Mesenteric fat pad (tissue), 1 donor: ENCODE results near the gene KRTAP17-1. TPM values are rescaled to one million over a fixed set of nuclear protein-coding genes. Genes with fewer than 3 reads are reported as not detected.
"Not testable (repeated sequence)": the region's sequence is repeated elsewhere in the genome, so short reads cannot be mapped to it uniquely, and the experiment has no call there.

Experiments used
- DNase-seq: peaks from one replicate; pipeline ENCODE4 v3.0.0-alpha.2; 2020; ENCODE audit warnings: low spot score
- long read RNA-seq: library from polyadenylated mRNA; unstranded; transcript quantifications from one replicate; pipeline ENCODE4 v2.0.0, GENCODE V29; 2020
- total RNA-seq: library from RNA; stranded (reverse); fragmentation: NEBNext Ultra II Directional; extraction: Animal tissue kit (Norgen Biotek cat#: 25700); gene quantifications from one replicate; pipeline ENCODE4 v1.2.1, GENCODE V29; 2021
- donor health status: DM: yes; HTN: yes; CAD: no.

Gene KRTAP17-1, protein sequence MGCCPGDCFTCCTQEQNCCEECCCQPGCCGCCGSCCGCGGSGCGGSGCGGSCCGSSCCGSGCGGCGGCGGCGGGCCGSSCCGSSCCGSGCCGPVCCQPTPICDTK
- not detected for total RNA-seq
- long read RNA-seq, result 0 reads

DNA sequence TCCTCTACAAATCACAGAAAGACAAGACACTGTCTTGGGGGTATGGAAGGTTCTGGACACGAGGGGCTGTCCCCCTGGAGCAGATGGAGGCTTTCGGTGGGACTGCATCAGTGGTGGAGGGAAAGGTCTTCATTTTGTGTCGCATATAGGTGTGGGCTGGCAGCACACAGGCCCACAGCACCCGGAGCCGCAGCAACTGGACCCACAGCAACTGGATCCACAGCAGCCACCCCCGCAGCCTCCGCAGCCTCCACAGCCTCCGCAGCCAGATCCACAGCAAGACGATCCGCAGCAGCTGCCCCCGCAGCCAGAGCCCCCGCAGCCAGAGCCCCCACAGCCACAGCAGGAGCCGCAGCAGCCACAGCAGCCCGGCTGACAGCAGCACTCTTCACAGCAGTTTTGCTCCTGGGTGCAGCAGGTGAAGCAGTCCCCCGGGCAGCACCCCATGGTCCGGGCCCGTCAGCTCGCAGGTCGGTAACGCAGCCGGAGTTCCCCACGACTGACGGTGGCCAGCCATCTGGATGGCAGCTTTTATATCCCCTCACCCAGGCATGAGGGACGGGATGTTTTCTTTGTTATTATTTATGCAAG is at the start of gene KRTAP17-1:
TSS of gene KRTAP17-1 (minus strand) at position 507 of the 591 bp plus-strand sequence. CDS start at position 447, 60 bp downstream.
- DNase-seq, result no peak

DNA sequence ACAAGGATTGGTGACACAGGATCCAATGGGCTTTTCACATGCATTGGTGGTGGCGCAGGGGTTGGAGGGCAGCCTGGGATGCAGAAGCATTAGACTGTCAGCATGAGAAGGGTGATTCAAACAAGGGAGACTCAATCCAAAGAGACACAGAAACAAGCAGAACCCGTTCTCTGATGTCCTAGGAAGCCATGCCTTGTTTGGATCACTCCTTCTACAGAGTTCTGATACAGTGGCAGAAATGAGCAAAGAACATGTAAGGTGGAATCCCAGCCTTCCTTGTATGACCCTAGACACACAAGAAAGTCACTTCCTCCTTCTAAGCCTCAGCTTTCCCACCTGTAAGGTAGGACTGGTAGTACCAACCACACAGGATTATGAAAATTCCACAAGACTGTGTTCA is 48.4 kb upstream of the KRTAP17-1 start:
- no peak for DNase-seq

DNA sequence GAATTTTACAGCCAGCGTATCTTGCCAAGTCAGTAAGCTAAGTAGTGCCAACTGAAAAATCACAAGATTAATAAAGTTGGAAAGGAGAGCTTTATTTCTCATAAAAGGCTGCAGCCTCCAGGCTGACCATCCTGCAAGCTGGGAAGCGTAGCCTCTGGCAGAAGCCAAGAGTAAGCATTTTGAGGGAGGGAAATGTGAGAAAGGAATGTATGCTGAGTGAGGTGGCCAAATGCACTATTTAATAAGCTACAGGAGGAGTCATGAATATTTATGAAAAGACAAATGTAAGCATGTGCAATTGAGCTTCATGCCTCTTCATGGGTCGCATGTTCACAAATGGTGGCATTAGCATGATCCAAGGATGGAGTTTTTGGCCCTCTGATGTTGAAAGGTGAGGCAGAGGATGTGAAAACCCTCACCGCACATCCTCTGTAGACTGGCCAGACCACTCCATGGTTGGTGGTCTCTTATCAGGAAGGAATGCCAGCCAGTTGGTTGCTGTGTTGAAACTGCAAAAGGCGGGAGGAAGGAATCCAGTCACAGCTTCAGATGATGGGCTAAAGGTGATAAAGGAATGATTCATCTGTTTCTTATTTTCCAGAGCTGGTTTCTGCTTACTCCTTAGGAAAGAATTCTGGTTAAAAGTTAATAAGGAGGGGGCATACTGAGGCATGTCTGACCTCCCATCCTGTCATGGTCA is 44.9 kb upstream of the KRTAP17-1 start:
- DNase-seq, result no peak

DNA sequence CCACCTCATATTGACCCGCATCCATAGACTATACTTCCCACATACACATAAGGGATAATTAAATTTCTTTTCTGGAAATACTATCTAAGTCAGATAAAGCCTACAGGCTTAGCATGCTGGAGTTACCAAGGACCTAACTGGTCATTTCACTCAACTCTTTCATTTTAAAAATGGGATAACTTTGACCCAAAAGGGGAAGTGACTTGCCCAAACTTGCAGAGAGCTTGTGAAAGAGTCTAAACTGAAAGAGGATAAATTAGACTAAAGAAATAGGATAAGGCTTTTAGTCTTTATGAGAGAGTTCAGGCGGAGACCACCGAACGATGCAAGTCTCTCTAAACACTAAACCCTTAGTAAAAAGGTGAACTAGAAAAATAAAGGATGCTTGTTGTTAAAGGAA is 39.0 kb upstream of the KRTAP17-1 start:
- no peak for DNase-seq

DNA sequence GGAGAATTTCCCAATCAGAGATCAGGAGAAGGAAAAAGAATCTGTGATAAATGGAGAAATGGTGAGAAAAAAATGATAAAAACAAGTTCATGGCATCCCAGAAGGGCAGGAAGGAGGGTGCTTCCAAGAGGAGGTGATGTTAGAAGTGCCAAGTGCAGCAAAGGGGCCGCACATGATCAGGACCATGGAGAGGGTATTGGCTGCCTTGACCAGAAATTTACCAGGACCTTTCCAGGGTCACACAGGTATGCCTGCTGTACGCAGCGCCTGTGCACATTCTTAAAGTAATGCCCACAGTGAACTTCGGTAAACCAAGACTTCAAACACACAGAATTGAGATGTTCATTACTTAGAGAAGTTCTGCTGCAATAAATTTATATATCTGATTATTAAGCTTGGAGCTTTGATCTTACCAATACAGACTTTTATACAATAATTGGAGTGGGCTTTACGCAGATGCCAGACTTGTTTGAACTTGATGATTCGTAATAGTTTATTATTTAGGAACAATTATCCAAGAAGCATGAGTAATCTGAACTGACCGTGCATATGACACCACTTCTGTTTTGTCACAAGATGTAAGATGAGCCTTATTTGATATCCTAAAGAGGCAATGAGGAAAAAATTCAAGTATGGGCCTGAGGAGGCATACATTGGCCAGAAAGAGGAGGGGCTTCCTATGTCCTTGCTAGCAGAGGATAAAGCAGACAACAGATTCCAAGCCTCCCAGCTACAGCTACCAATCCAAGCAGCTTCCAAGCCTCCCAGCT is 37.3 kb upstream of the KRTAP17-1 start:
- no peak for DNase-seq

DNA sequence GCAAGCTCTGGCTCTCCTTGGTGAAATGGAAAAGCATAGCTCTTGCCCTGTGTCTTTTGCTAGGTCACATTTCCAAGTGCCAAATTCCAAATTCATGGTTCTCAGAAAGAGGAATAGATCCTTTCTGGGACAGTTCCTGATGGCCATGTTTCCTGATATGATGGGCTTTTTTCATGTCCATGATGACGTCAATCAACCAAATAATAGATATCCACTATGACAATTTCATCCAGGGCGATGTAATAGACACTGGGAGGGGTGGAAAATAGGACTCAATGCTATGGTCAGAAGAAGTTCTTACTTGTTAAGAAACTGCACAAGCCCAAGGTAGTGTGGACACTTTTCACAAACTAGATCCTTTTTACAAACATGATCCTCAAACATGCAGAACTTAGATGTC is 35.7 kb upstream of the KRTAP17-1 start:
- DNase-seq, result no peak

DNA sequence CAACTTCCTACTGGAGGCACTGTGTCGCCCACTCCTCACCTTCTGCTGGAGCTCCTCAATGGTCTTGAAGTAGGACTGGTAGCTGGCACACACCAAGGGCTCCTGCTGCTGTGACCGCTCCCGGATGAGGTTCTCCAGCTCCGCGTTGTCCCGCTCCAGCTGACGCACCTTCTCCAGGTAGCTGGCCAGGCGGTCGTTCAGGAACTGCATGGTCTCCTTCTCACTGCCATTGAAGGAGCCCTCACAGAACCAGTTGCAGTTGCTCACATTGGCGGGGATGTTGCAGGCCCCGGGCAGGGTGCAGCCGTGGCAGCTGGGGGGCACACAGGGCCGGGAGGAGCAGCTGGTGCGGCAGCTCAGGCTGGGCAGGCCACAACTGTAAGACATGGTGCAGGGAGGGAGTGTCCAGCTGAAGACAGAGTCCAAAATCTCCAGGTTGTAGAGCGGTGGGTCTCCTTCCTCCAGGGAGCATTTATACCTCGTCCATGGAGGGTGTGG is 34.9 kb upstream of the KRTAP17-1 start, which contains the start of gene KRT33A:
TSS of gene KRT33A (minus strand) at position 448 of the 498 bp plus-strand sequence. CDS start at position 387, 61 bp downstream.
- not testable (repeated sequence) for DNase-seq

DNA sequence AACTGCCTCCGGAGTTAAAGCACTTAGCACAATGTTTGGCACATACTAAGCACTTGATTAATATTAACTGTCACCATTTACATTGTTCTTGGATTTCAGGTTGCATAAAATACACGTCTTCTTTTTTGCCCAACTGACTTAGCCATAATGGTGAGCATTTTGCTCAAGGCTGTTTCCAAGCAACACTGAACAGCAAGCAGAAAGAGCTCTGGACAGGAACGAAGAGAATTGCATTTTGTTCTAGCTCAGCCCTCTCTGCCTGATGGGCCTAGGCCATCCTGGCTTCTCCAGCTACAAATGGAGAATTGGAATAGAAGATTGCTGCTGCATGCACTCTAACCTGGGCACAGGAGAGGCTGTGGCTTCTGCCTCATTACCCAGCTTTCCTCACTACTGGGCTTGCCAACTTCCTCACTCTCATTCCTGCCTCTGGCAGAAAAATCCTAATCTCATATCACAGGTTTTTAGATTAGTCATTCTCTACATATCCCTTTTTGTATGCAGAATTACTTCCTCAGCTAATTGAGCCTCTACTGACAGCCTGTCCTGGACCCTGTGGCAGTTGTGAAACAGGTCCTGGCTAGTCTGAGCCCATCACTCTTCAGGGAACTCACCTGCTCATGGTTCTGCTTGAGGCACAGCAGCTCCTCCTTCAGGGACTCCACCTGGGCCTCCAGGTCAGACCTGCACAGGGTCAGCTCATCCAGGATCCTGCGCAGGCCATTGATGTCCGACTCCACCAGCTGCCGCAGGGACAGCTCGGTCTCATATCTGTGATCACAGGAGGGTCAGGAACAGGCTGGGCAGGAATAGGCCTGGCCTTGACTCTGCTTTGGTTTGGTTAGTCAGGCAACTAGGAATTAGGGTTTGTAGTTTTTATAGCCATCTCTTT is 32.6 kb upstream of the KRTAP17-1 start:
- no peak for DNase-seq

DNA sequence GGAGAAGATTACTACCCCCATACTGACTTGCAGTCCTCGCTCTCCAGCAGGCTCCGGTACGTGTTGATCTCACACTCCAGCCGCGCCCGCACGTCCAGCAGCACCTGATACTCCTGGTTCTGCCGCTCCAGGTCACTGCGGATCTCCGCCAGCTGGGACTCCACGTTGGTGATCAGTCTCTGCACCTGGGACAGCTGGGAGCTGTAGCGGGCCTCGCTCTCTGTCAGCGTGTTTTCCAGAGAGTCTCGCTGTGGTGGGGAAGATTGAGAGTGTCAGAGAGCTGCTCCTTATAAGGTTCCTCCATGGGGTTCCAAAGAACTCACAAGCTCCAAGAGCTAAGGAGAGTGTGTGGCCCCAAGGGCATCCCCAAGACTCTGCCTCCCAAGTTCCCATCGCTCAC is 30.9 kb upstream of the KRTAP17-1 start:
- not testable (repeated sequence) for DNase-seq

DNA sequence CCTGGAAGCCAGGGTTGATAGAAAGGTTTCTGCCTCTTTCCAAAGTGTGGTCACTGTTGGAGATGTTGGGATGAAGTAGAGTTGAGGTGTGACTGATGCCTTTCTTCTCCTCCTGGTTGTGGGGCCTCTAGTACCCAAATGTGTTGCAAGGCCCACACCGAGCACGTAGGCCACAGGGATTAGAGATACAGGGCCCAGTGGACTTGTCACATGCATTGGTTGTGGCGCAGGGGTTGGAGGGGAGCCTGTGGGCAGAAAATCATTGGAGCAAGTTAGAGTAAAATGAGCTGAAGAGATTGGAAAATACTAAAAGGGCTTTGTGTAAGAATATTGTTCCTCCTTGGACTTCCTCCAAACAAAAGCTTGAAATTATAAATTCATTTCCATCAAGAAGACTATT is 30.5 kb upstream of the KRTAP17-1 start:
- no peak for DNase-seq

DNA sequence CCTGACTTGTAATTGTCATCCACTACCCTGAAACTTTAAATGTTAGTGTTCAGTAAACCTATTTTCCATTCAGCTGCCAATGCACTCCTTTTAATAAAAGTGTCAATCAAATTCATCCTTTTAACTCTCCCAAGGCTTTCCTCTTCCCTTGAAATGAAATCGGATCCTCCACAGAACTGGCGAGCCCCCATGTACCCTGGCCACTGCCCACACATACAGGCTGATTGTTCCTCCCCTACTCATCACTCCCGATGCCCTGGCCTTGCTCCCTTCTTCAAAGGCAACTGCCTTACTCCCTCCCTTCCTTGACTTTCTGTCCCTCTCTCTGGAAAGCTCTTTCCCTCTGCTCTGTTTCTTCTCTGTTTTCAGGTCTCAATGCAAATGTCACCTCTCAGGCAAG is 27.5 kb upstream of the KRTAP17-1 start:
- DNase-seq, result no peak

DNA sequence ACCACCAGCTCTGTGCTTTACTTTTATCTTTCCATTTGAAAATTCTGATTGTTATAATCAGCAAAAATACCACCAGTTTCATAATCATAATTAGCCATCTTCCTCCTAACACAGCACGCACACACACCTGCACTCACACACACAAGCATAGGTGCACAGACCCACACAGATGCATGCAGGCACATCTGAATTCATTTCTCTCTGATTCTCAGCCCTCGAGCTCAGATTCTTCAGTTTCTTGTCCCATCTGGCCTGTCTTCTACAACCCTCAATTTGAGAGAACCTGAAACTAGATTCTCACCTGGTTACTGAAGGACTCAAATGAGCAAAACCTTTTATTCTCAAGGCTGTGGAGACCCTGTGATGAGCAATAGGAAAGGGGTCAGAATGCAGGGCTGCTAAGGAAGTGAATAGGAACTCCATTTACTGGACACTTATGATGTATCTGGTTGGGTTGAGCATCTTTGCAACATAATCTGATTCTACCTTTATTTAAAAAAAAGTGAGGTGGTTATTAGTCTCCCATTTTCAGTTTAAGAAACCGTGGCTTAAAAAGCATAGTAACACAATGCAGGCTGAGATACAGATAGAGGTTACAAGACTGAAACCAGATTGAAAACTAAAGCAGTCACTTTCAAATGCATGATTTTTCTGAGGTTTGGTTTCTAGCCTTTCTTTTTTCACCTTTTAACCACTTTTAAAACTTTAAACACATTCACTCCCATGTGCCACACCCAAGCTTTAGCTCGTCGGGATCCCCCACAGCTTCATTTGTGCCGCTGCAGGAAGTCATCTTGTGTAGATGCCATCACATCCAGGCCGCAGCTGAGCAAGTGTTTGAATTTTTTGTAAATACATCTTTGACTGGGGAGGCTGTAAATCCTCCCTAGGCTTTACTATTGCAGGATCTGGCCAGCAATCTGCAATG is 25.7 kb upstream of the KRTAP17-1 start:
- no peak for DNase-seq

DNA sequence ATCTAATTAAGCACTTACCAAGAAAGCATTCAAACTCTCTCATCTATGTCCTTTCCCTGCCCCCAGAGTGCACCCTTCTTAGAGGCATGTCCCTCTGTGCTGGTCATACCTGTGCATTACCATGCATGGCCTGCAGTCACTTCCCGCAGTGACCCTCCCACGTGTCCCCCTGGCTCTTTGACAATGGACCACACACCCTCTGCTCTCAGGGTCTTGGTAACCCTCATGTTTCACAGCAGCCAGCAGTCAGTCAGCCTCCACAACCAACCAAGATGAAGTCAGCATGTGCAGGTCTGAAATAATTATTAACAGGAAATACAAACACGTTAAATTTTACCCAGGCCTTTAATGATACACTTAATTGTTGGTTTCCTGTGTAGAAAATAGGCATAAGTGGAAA is 25.0 kb upstream of the KRTAP17-1 start:
- DNase-seq, result no peak

DNA sequence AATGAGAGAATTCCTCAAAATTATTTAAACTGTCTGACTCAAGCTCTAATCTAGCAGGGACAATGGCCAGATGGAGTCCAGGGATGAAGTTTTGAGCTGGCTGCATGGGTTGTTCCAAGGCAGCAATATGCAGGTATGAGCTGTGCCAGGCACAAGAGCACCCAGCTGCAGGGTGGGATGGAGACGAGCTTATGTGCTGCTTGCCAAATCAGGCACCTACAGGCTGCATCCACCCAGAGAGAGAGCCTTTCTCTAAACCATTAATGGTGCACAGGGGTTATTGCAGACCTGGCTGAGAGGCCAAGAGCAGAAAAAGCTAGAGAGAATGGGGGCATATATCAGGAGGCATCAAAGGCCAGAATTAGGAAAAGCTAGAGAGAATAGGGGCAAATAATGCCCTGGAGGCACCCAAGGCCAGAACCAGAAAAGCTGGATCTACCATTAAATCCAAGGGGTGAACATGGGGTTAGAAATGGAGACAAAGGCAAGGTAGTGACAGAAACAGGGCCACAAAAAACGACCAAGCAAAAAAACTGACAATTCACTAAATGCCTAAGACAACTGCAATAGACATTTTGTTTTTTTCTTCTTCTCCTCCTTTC is 24.2 kb upstream of the KRTAP17-1 start:
- no peak for DNase-seq

DNA sequence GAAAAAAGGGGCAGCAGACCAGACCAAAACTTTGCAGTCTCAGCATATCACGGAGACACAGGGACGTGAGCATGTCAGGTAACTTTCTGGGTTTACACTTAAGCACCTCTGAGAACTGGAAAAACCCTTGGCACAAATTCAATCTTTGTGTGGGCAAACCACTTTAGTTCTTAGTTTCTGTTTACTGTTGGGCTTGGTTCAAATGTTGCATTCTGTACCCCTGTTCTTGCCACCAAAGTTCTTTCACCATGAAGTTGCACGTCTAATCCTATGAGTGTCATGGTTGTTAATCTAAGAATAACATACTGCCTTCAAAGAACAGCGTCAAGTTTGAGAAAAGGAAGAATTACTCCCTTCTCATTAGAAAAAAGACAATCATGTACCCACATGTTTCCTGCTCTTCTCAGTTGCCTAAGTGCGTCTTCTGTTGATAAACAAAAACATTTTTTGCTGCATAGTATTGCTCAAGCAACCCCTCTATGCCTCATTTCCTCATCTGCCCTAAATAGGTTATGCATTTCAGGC is 23.5 kb upstream of the KRTAP17-1 start:
- DNase-seq, result no peak

DNA sequence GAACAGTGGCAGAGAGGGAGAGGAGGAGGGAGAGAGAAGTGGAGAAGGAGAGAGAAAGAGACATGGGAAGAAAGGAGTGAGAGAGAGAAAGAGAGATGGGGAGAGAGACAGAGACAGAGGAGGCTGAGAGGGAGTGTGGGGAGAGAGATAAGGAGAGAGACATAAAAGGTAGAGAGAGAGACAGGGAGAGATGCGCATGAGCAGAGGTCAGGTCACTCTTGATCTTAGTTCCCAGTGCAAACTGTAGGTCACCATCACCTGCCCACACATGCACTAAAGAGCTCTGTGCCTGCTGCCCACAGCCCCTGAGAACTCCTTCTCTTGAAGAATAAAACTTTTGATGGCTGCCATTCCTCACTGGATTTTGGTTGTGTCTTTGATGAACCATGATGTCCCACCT is 20.2 kb upstream of the KRTAP17-1 start:
- DNase-seq, result no peak

DNA sequence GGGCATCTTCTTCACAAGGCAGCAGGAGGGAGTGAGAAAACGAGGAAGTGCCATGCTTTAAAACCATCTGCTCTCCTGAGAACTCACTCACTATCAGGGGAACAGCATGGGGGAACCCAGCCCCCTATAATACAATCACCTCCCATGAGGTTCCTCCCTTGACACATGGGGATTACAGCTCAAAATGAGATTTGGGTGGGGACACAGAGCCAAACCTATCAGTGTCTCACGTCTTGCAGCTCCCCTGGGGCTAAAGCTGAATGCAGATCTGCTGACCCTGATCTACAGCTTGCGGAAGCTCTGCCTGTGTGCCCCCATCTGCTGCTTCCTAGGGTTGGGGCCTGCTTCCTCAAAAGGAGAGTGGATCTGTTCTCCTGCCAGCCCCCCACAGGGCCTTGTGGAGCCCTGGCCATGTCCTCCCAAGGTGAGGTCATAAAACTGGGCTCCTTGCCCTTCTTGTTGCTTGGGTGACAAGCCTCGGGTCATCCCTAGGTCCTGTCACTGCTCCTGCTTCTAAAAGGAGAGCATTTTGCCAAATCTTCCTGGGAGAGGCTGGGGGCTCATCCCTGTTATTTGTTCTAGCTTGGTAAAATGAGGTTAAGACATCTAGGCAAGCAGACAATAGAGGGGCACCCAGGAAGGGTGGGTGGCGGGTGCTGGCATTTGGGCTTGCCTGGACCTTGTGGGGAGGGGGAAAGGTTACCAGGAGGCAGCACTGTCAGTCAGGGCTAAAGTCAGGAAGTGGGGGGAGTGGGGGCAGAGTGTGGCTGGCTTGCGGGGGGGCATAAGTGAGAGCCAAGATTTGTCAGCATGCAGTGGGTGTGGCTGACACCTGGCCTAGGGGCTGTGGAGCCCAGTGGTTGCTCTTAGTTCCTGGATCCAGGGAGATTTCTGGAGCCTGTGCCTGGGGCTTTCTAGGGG is 19.1 kb upstream of the KRTAP17-1 start:
- DNase-seq, result no peak

DNA sequence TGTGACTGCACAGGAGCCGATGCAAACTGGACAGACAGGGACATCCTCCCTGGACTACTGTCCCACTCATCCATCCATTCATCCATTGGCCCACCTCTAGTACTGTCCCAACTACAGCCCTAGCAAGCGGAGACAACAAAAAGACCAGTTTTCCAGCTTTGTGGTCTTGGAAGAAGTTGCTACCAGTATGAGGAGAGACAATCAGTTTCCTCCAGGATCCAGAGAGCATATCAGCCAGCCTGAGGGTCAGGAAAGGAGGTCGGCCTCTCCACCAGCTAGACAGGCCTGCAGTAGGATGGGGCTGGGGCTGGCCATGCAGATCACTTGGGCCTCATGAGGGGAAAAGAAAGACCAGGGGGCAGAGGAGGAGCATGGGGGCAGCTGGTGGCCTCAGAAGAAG is 18.3 kb upstream of the KRTAP17-1 start:
- no peak for DNase-seq
